GM11168 (cell line): ENCODE results near the gene MYCBPAP.

Experiments used
- in situ Hi-C: fragments of 300-500 bp; cut with MboI; formaldehyde crosslinking; loops from one replicate; pipeline ENCODE4 v1.12.0; 2022; ENCODE audit warnings: low sequenced_read_pairs; ENCODE audit not compliant: unreplicated experiment

Gene MYCBPAP, protein sequence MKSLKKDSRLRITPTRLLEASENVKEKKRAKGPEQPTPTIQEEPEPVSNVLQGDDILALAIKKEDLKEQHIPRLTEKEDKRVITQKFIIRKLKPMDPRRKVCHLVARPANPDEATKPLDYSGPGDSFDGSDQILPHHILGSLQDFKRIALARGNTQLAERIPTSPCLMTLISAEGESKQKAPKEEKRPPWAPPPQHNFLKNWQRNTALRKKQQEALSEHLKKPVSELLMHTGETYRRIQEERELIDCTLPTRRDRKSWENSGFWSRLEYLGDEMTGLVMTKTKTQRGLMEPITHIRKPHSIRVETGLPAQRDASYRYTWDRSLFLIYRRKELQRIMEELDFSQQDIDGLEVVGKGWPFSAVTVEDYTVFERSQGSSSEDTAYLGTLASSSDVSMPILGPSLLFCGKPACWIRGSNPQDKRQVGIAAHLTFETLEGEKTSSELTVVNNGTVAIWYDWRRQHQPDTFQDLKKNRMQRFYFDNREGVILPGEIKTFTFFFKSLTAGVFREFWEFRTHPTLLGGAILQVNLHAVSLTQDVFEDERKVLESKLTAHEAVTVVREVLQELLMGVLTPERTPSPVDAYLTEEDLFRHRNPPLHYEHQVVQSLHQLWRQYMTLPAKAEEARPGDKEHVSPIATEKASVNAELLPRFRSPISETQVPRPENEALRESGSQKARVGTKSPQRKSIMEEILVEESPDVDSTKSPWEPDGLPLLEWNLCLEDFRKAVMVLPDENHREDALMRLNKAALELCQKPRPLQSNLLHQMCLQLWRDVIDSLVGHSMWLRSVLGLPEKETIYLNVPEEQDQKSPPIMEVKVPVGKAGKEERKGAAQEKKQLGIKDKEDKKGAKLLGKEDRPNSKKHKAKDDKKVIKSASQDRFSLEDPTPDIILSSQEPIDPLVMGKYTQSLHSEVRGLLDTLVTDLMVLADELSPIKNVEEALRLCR

DNA sequence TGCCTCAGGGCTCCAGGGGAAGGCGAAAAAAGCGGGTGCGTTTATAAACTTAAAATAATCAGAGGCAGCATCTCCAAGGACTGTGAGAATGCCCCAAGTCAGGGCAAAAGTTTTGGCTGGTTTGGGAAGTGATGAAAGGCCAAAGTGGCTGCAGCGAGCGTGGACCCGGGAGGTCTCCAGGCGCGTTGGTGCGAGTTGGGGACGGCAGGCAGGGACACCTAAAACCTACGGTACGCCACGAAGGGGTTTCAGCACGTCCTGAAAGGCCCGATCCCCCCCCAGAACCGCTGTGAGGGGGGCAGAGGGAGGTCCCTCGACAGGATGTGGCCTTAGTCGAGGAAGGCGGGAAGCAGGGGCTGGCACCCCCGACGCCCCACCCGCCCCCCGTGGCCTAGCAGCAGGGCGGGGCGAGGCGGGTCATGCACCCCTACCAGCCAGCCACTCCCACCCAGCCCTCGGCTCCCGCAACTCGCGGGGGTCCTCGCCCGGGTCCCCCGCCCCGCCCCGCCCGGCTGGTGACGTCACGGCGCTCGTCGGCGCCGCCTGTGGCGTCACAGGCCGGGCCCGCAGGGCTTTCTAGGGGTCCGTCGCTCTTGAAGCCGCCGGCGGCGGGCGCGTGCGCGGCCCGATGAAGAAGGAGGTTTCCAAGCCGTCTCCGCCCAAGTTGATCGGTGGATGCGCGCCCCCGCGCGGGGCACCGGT lies at the start of gene MYCBPAP:
TSS of gene MYCBPAP (plus strand) at position 569 of the 702 bp plus-strand sequence. CDS start 236 bp downstream, outside the sequence.
- in situ Hi-C loops, result no loop called here

DNA sequence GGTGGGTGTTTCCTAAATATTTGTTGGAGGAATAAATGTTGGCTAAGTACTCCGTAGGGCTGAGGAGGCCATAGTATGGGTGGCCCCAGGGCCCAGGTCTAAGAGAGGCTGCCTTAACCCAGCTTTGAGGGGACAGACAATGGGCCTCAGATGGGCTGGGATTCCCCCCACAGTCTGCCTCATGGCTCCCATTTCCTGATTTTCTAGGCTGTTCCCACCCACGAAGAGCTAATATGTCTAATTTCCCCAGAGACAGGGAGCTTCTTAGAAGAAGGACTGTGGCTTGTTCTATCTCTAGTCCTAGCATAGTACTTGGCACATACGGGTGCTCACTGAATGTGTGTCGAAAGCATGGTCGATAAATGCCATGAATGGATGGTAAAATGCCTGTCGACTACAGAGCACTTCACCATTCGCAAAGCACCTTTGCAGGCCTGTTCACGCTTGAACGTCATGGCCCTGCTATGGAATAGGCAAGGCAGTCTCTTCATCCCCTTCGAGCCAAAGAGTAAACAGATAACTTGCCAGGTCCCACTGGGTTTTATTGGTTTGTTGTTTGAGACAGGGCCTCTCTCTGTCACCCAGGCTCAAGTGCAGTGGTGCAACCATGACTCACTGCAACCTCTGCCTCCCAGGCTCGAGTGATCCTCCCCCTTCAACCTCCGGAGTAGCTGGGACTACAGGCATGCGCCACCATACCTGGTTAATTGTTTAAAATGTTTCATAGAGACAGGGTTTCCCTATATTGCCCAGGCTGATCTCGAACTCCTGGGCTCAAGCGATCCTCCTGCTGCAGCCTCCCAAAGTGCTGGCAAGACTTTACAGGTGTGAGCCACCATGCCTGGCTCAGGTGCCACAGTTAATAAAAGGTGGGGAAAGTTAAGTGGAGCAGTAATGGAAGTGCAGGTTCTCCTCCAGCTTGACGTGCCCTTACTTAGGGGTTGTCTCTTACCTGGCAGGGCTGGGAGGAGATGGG lies 49.2 kb upstream of the MYCBPAP start:
- in situ Hi-C loops, result no loop called here

DNA sequence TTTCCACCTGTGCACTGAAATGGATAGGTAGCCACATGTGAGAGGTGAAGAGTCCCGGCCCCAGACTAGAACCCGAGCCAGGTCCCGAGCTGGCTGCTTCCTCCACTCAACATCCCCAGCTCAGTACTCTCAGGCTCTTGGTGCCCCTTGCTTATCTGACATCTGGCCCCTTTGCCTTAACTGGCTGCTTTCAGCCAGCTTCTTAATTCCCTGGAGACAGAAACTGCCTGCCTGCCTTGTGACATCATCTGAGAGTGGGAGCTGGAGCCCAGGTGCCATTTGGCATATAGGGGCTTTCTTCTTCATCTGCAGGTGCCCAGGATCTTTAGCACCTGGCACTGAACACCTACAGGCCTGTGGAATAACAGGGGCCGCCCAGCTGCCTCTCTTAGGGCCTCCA lies 48.5 kb upstream of the MYCBPAP start:
- in situ Hi-C loops, result no loop called here

DNA sequence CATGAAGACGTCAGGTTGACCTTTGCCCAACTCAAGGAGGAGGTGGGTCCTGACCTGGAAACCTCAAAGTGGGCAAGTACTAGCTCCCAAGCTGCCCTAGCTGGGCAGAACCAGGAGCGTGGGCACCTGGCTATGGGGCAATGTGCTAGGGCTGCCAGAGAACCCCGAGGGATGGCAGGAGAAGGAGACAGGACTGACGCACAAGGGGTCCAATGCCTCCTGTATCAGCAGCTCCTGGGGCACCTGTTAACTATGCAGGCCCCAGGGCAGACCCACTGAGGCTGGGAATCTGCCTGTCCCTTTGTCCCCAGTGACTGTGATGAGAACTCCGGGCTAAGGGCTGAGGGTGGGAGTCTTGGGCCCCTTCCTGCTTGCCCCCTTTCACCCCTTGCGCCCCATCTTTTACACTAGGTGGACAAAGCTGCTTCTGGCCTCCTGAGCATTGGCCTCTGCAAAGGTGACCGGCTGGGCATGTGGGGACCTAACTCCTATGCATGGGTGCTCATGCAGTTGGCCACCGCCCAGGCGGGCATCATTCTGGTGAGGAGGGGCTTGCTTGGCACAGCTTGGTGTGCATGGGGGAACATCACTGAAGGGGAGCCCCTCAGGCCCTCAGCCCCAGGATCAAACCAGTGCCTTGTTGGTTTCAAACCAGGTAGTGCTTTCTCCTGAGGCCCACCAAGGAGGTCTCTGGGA lies 47.3 kb upstream of the MYCBPAP start:
- in situ Hi-C loops, result no loop called here

DNA sequence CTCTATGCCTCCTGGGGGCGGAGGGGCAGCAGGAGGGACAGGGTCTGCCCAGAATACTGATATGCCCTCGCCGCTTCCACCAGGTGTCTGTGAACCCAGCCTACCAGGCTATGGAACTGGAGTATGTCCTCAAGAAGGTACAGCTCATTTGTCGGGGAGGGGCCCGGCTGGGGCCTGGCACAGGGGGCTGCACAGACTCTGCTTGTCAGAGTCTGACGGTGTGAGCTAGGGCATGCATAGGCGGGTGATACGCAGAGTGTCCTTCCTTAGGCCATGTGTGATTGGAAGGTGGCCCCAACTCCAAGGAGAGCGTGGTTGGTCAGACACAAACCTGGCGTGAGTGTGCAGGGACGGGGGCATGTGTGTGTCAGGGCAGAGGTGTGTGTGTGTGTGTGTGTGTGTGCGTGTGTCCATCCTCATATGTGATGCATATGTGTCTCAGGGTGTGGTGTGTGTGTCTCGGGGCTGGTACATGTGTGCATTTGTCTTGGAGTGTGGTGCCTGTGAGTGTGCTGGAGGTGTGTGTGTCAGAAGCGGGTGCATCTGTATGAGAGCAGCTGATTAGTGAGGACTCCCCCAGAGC lies 46.6 kb upstream of the MYCBPAP start:
- in situ Hi-C loops, result no loop called here

DNA sequence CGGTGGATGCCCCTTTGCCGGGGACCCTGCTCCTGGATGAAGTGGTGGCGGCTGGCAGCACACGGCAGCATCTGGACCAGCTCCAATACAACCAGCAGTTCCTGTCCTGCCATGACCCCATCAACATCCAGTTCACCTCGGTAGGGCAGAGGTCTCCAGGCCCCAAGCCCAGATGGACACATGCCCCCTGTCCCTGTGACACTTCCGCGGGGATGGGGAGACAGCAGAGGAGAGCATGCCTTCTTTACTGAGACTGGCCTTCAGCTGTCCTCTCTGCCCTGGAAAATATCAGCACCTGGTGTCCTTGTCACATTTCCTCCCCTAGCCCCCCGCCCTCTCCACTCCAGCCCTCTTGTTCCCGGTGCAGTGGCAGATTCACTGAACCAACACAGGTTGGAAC lies 45.8 kb upstream of the MYCBPAP start:
- in situ Hi-C loops, result no loop called here

DNA sequence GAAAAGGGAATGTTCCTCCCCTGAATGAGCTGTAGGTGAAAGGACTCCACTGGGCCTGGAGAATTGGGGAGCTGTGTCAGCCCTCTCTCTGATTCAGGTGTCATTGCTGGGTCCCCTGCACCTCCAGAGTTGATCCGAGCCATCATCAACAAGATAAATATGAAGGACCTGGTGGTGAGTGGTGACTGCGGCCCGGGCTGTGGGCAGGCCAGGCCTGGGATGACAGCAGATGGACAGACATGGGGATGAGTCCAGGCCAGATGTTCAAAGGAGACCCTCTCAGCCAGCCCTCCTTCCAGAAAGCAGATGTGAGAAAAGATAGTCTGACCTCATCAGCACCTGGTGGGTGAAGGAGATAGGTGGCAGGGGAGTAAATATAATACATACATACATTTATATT lies 44.1 kb upstream of the MYCBPAP start:
- in situ Hi-C loops, result no loop called here

DNA sequence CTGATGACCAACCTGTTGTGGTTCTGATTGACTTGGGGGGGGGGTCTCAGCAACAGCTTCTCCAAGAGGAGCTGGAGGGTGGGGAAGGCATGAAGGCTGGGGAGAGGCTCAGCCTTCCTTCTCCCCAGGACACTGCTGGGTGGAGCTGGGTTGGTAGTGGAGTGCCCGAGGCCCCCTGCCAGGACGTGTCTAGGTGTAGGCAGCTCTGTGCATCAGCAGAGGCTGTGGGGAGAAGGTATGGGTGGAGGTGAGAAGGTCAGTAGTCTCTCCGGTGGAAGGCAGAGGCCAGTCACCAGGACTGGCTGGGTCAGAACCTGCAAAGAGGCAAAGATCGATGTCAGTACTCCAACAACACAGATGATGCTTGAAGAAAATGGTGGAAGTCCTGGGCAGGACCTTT lies 43.5 kb upstream of the MYCBPAP start:
- in situ Hi-C loops, result no loop called here

DNA sequence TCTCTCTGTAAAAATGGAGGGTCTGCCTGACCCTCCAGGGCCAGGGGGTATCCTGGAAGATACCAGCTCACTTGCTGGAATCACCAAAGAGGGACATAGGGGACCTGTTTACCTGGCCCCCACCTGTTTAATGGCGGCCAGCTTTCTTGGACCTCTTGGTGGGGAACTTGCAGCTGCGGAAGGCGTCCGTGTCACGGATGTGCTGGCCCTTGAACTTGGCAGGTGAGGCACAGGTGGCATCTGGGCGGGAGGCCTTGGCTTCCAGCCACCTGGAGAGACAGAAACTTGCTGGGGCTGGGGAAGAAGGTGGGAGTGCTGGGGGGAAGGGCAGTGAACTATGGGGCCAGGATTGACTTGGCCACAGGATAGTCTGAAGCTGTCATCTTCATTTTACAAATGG lies 43.1 kb upstream of the MYCBPAP start:
- in situ Hi-C loops, result no loop called here

DNA sequence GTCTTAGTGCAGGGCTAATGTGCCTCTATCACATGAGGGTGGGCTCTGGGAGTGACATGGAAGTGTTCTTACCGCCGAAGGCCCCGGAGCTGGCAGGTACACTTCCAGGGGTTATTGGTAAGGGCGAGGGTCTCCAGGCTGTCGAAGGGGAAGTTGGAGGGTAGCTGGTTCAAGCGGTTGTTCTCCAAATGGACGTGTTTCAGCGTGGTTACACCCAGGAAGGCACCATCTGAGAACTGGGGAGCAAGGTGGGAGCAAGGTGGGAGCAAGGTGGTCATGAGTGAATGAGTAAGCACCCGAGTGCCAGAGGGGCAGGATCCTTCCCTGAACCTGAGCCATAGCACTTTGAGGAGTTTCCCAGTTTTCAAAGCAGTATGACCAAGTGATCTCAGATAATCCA lies 42.6 kb upstream of the MYCBPAP start:
- in situ Hi-C loops, result no loop called here

DNA sequence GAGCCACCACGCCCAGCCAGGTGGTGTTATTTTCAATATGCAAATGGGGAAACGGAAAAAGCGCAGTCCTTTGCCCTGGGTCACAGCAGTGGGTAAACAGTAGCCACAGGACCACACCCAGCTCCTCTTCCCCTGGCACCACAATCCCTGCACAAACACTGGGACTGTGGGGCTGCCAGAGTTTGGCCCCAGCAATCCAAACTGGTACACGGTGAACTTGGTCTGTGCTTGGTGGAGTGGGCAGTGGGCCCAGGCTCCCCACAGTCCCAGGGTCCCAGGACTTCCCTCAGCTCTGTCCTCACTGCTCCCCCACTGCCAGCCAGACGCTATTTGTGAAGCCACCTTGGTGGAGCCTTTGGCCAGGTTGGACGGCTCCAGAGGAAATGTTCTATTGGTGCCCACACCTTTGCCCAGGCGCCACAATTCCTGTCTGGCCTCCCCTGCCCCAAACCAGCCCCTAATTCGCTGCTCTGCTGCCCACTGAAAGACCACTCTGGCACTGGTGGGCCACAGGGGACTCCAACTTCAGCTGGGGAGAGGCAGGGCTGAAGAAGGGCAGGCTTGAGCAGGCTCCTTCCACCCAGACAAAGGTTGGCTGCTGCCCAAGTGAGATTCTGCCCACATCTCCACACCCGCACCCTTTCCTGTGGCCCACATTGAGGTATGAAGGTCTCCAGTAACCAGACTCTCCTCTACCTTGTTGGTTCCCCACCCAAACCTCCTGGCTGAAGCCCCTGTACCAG lies 41.7 kb upstream of the MYCBPAP start:
- in situ Hi-C loops, result no loop called here

DNA sequence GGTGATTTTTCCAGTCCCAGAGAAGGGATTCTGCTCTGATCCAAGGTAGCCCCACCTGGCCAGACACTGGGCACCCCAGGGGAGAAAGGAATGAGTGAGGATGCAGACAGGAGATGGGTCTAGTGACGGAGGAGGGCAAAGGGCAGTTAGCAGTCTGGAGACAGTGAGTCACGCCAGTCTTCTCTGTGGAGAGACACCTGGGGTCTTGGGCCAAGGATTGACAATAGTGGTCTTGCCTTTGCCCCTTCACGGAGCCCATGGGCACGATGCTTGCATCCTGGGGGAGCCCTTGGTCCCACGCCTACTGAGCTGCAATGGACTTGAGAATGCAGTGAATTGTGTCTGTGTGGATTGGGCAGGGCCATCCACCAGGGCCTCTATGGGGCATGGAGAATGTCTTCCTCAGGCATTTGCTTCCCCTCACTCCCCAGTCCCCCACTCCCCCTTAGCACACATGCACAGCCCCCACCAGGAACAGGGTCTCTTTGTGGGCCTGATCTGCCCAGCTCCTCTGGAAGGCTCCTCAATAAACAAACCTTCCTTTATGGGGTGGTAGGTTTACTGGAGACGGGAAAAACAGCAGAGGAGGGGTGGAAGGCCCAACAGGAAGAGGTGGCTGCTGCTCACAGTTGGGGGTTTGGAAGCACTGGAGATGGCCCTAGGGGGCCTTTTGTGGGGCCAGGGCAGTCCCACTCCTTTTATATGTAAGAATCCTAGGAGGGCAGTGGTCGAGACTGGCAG lies 41.0 kb upstream of the MYCBPAP start:
- in situ Hi-C loops, result no loop called here

DNA sequence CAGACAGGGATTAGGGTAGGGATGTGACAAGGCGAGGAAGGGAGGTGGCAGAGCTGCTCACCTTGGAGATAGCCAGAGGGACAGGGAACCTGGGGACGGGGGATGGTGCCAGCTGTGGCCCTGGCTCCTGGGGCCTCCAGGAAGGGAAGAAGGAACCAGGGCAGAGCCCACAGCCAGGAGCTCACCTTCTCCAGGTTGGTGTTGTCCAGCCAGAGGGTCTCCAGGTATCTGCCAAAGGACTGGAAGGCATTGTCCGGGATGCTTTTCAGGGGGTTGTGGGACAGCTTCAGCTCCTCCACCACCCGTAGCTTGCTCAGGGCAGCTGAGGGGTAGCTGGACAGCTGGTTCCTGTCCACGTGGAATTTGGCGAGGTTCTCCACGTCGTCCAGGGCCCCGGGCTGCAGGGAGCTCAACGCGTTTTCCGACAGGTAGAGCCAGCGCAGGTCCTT lies 40.4 kb upstream of the MYCBPAP start:
- in situ Hi-C loops, result no loop called here

DNA sequence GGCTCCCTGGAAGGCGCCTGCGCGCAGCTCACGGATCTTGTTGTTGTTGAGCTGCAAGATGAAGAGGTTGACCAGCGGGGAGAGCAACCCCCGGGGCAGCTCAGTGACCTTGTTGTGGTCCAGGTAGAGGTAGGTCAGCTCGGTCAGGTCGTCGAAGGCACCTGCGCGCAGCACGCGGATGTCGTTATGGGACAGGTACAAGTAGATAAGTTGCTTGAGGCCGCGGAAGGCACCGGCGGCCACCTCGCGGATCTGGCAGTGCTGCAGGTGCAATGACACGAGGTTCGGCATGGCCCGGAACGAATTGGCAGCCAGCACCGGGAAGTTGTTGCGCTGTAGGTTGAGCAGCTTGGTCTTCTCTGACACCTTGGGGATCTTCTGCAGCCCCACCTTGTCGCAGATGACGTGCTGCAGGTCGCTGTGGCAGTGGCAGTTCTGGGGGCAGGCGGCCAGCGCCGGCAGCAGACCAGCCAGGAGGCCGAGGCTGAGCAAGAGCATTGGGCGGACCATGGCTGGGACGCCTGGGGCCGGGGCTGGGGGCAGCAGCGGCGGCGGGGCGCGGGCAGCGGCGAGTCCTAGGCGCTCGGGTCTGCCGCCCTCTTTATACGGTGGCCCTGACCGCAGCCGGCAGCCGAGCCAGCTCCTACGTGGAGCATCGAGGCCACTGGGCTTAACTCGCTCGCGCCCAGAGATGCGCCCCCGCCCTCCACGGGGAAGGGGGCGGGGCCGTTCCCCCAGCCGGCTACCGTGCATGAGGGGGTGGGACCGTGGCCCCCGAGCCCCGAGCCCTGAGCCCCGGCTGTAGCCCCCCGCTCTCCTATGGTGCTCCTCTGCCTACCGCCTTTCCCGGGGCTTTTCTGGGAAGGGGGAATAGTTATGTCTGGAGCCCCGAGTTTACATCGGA lies 39.7 kb upstream of the MYCBPAP start, which contains the start of gene CHAD:
TSS of gene CHAD (minus strand) at position 577 of the 904 bp plus-strand sequence. CDS start at position 510, 67 bp downstream.
- in situ Hi-C loops, result no loop called here

DNA sequence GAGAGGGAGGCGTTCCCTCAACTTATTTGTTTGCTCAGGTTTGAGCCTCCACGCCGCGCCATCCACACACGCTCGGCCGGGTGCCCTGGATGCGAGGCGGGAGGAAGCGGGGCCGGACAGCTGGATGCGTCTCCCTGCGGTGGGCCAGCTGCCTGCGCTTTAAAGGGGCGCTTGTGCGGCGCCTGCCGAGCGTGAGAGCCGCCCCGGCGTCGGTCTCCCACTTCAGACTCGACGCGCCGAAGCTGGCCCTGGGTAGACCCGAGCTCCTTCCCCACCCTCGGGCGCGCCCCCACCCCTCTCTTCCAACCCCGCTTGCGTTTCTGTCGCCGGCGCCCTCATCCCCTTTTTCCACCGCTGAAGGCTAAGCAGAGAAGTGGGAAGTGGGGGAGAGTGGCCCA lies 39.0 kb upstream of the MYCBPAP start:
- in situ Hi-C loops, result no loop called here

DNA sequence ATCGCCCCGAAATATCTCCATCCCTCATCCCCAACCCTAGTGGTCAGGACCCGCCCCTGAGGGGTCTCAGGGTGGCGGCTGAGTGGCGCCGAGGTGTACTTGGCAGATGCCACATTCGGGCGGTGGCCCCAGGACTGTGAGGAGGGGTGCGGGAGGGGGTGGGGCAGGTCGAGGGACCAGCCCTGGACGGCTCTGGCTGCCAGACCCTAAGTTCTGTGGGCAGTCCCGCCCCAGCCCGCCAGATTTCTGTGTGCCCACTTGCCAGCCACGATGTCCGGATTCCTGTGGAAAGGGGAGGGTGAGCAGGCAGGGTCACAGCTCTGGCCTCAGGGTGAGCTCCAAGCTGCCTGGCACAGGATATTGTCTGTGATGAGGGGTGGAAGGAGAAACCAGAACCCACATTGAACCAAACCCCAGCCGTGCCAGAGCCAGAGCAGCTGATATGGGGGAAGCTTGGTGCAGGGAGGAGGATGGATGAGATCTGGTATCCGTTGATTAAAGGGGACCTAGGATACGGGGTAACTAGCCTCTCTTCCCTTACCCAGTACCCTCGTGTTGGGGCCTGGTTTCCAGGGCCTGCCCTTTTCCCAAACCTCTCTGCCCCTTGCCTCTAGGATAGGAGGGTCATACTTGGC lies 38.5 kb upstream of the MYCBPAP start:
- in situ Hi-C loops, result no loop called here
